KBM-7 (cell line): ENCODE results near the gene KAT6B.

Source experiments
- DNase-seq: peaks from one replicate; pipeline ENCODE4 v3.0.0-alpha.2; 2015
- in situ Hi-C: fragments of 300-500 bp; cut with MboI; formaldehyde crosslinking; loops from 2 replicates; pipeline ENCODE4 v1.14.3; 2020; ENCODE audit warnings: low sequenced_read_pairs, low pct_unique_long_range_greater_than_20kb, mixed read lengths

The KAT6B gene

GRCh38 chr10:74822101-74822500, 4.3 kb upstream of the KAT6B start:
- no peak for DNase-seq

GRCh38 chr10:74822521-74823089, 3.8 kb upstream of the KAT6B start:
- DNase-seq, result peak; percentile 31
- in situ Hi-C loops, result no loop called here

More at GRCh38 chr10:74822101-74822500, 4.3 kb upstream of the KAT6B start:
- in situ Hi-C loops, result no loop called here

- in situ Hi-C loops, result no loop called here
- DNase-seq, result no peak
Measured at GRCh38 chr10:74823791-74824183, 2.6 kb upstream of the KAT6B start.

- in situ Hi-C loops, result no loop called here
- DNase-seq, result no peak
Measured at GRCh38 chr10:74824184-74824899, 2.1 kb upstream of the KAT6B start.

- peak; percentile 57 for DNase-seq
- in situ Hi-C loops, result no loop called here
Measured at GRCh38 chr10:74824900-74825370, 1.5 kb upstream of the KAT6B start.

GRCh38 chr10:74825371-74826141, 844 bp upstream of the KAT6B start:
- in situ Hi-C loops, result no loop called here
- DNase-seq, result peak; percentile 59

GRCh38 chr10:74827045-74827441, 643 bp downstream of the KAT6B start:
- in situ Hi-C loops, result no loop called here
- no peak for DNase-seq

- no peak for DNase-seq
- in situ Hi-C loops, result no loop called here
Measured at GRCh38 chr10:74827694-74828093, 1.3 kb downstream of the KAT6B start.

GRCh38 chr10:74828946-74829345, 2.5 kb downstream of the KAT6B start:
- in situ Hi-C loops, result no loop called here
- no peak for DNase-seq

GRCh38 chr10:74831518-74832120, 5.2 kb downstream of the KAT6B start:
- no peak for DNase-seq
- in situ Hi-C loops, result no loop called here

GRCh38 chr10:74835963-74836362, 9.6 kb downstream of the KAT6B start:
- in situ Hi-C loops, result no loop called here
- no peak for DNase-seq

- no peak for DNase-seq
- in situ Hi-C loops, result no loop called here
Measured at GRCh38 chr10:74836877-74837276, 10.5 kb downstream of the KAT6B start.

- no peak for DNase-seq
- in situ Hi-C loops, result no loop called here
Measured at GRCh38 chr10:74837743-74838142, 11.3 kb downstream of the KAT6B start.

GRCh38 chr10:74839708-74840107, 13.3 kb downstream of the KAT6B start:
- in situ Hi-C loops, result no loop called here

GRCh38 chr10:74841265-74841973, 15.0 kb downstream of the KAT6B start:
- DNase-seq, result no peak
- in situ Hi-C loops, result no loop called here

More at GRCh38 chr10:74839708-74840107, 13.3 kb downstream of the KAT6B start:
- no peak for DNase-seq

GRCh38 chr10:74842301-74842954, 16.0 kb downstream of the KAT6B start:
- DNase-seq, result no peak
- in situ Hi-C loops, result no loop called here

- DNase-seq, result no peak
- in situ Hi-C loops, result no loop called here
Measured at GRCh38 chr10:74846958-74847357, 20.6 kb downstream of the KAT6B start.

- in situ Hi-C loops, result no loop called here
- no peak for DNase-seq
Measured at GRCh38 chr10:74851831-74852230, 25.4 kb downstream of the KAT6B start.

- no peak for DNase-seq
- in situ Hi-C loops, result no loop called here
Measured at GRCh38 chr10:74852381-74852780, 26.0 kb downstream of the KAT6B start.
